GM12878 (cell line): ENCODE data around the gene SLC7A5. TPM values are rescaled to one million over a fixed set of nuclear protein-coding genes. Genes with fewer than 3 reads are reported as not detected.

Experiments
- ATAC-seq: fragments of 200-7000 bp; cut with Tn5 transposase; 3 replicates; pipeline ENCODE4 v1.9.1; 2020; ENCODE audit warnings: mild to moderate bottlenecking, moderate library complexity
- BruUV-seq: library from RNA; stranded (reverse); fragments of 400-500 nt; replicated peaks from 2 replicates; lab custom pipeline; 2021; lab: Mats Ljungman, UMichigan
- CTCF ChIA-PET: fragments of 300-600 bp; sonication (Branson Sonifier 250); formaldehyde crosslinking; extraction: SDS; loops from one replicate; lab custom pipeline; 2021; ENCODE audit warnings: inconsistent platforms; lab: Yijun Ruan, JAX
- POLR2A ChIA-PET: fragments of 350-600 bp; formaldehyde crosslinking; extraction: SDS; loops from one replicate; lab custom pipeline; 2021; ENCODE audit warnings: inconsistent platforms; lab: Charles Lee
- RAD21 ChIA-PET: fragments of 300-600 bp; sonication (Branson Sonifier 250); formaldehyde crosslinking; loops from one replicate; lab custom pipeline; 2023; ENCODE audit warnings: antibody characterized with exemption; ENCODE audit not compliant: unreplicated experiment; lab: Charles Lee
- SMC1A ChIA-PET: fragments of 300-600 bp; sonication (Branson Sonifier 250); formaldehyde crosslinking; loops from one replicate; lab custom pipeline; 2023; ENCODE audit not compliant: unreplicated experiment, uncharacterized antibody; lab: Charles Lee
- DNase-seq: peaks from one replicate; pipeline ENCODE4 v3.0.0-alpha.2; 2011; ENCODE audit warnings: low read depth, low spot score
- FAIRE-seq: peaks from 3 replicates; lab custom pipeline; 2011; peaks lifted over from hg19 to GRCh38; lab: Jason Lieb, UNC
- H2AFZ ChIP-seq: 2 replicates; pipeline ENCODE4 v1.6.0; 2011; ENCODE audit warnings: low read depth, low read length, control low read depth; ENCODE audit not compliant: control insufficient read depth
- H3K27ac ChIP-seq: 2 replicates; pipeline ENCODE4 v1.5.1; 2011; ENCODE audit warnings: control low read depth; ENCODE audit not compliant: control insufficient read depth, insufficient read depth
- H3K27me3 ChIP-seq, 2 experiments: replicated peaks in 1 of 2; 2 replicates each; pipeline versions ENCODE4 v1.6.0 to v1.6.1; 2011; ENCODE audit warnings: low read length in 1 of 2; ENCODE audit not compliant: control insufficient read depth in 2 of 2, insufficient read depth in 2 of 2
- H3K36me3 ChIP-seq, 2 experiments: 2 replicates each; pipeline ENCODE4 v1.5.1; 2011; ENCODE audit warnings: low read length in 1 of 2; ENCODE audit not compliant: control insufficient read depth in 2 of 2, insufficient read depth in 2 of 2
- H3K4me1 ChIP-seq: 2 replicates; pipeline ENCODE4 v1.6.1; 2011; ENCODE audit warnings: mild to moderate bottlenecking, low read length, moderate library complexity, mixed read lengths; ENCODE audit not compliant: control insufficient read depth, insufficient read depth
- H3K4me2 ChIP-seq: 2 replicates; pipeline ENCODE4 v1.6.0; 2011; ENCODE audit warnings: control low read depth; ENCODE audit not compliant: control insufficient read depth, insufficient read depth
- H3K4me3 ChIP-seq: fragments of 200-600 bp; sonication (generic); 2 replicates; pipeline ENCODE4 v1.5.1; 2016
- H3K79me2 ChIP-seq: 2 replicates; pipeline ENCODE4 v1.6.0; 2011; ENCODE audit warnings: low read length; ENCODE audit not compliant: control insufficient read depth, insufficient read depth
- H3K9ac ChIP-seq: 2 replicates; pipeline ENCODE4 v1.8.0; 2011; ENCODE audit warnings: low read length, control low read depth, mixed read lengths; ENCODE audit not compliant: control insufficient read depth, insufficient read depth
- H3K9me3 ChIP-seq: replicated peaks from 3 replicates; pipeline ENCODE4 v1.5.1; 2011; ENCODE audit warnings: mild to moderate bottlenecking, low read length; ENCODE audit not compliant: control insufficient read depth, insufficient read depth
- H4K20me1 ChIP-seq: 2 replicates; pipeline ENCODE4 v1.6.0; 2011; ENCODE audit not compliant: control insufficient read depth, insufficient read depth
- CREB1 ChIP-seq: IDR thresholded peaks from 2 replicates; pipeline ENCODE4 v1.6.1; 2012; ENCODE audit warnings: low read depth, mild to moderate bottlenecking, inconsistent platforms
- ESRRA ChIP-seq: IDR thresholded peaks from 2 replicates; pipeline ENCODE4 v1.6.1; 2012; ENCODE audit warnings: mild to moderate bottlenecking, low read length, improper control_type of control experiment
- HCFC1 ChIP-seq: fragments of 150-350 bp; IDR thresholded peaks from 2 replicates; pipeline ENCODE4 v1.6.1; 2014; ENCODE audit warnings: low read length
- POLR2A ChIP-seq: IDR thresholded peaks from 2 replicates; pipeline ENCODE4 v1.6.1; 2011; ENCODE audit warnings: low read depth, mild to moderate bottlenecking, low read length
- PRDM15 ChIP-seq: fragments of 450-650 bp; formaldehyde crosslinking; IDR thresholded peaks from 2 replicates; pipeline ENCODE4 v1.4.0; 2020; ENCODE audit warnings: mild to moderate bottlenecking, moderate library complexity
- WGBS: methylation state at CpG from one replicate; pipeline ENCODE4 v1.1.6; 2016; ENCODE audit warnings: low lambda C conversion rate; ENCODE audit not compliant: insufficient replicate concordance, insufficient coverage; ENCODE audit errors: missing lambda C conversion rate; 5-methylcytosine and 5-hydroxymethylcytosine counted together
- in situ Hi-C: fragments of 300-500 bp; cut with MboI; formaldehyde crosslinking; loops from 9 replicates; pipeline ENCODE4 v1.14.3; 2018; ENCODE audit warnings: mixed read lengths
- intact Hi-C: fragments of 100-400 bp; cut with micrococcal nuclease; formaldehyde crosslinking; loops from one replicate; pipeline ENCODE4 v1.14.2; 2022; ENCODE audit not compliant: unreplicated experiment
- polyA plus RNA-seq, 11 experiments: library from polyadenylated mRNA; depleted of rRNA in 4 of 11; unstranded in 6 of 11; stranded (reverse) in 5 of 11; fragments of >200 nt; fragmentation: Nextera tagmentation in 4 of 11; fragmentation: Illumina TruSeq in 1 of 11; extraction: Ambion mirVana in 4 of 11; extraction: Trizol in 1 of 11; gene quantifications; 1 replicate in 1 of 11; 2 replicates in 10 of 11; pipeline versions ENCODE4 v1.2.1 to v1.2.3, GENCODE V29; 2011 to 2016; ENCODE audit warnings: inconsistent platforms in 2 of 11, missing spikeins in 2 of 11, low read depth in 1 of 11
- total RNA-seq, 4 experiments: library from RNA; depleted of rRNA in 3 of 4; stranded (reverse); fragments of >200 nt in 3 of 4; fragmentation: Illumina TruSeq in 1 of 4; extraction: Trizol in 1 of 4; gene quantifications; 2 replicates each; pipeline versions ENCODE4 v1.2.1 to v1.2.3, GENCODE V29; 2013 to 2021

SLC7A5 gene
- total and polyA plus RNA-seq, 10 of the 15 experiments (the other 5 are each of a cell fraction or from before 2014, with no cell fraction given): 2.3 to 101 (median 35.8) TPM

GRCh38 chr16:87831421-87832136 lies 37.7 kb downstream of the SLC7A5 start (continued):
- no peak for TF ChIP-seq PRDM15 (CRISPR knock-in tag)
- peak; percentile 42 for TF ChIP-seq POLR2A
- TF ChIP-seq CREB1: no peak
- no peak for TF ChIP-seq ESRRA

GRCh38 chr16:87830673-87831420 lies 38.5 kb downstream of the SLC7A5 start:
- H3K4me1 ChIP-seq: 0 out of 2 replicates have a peak, but pooled peaks cover 2% of the 10 kb centered on the region
- SMC1A ChIA-PET: interaction anchor here (0.7 kb wide), 1 partner anchor 52 kb away, joined by 3 read pairs; no protein-coding TSS in a partner anchor
- no peak overlapping the region for H3K4me3 ChIP-seq
- POLR2A ChIA-PET: interaction anchor here (0.6 kb wide), 1 partner anchor 50 kb away, joined by 7 read pairs; no protein-coding TSS in a partner anchor
- BruUV-seq: no TSS peak
- H3K36me3 ChIP-seq: peaks cover 9 to 43% of the 10 kb centered on the region in 2 experiments
- no peaks in the 10 kb centered on the region for H3K9me3 ChIP-seq
- no peaks in the 10 kb centered on the region for H3K79me2 ChIP-seq
- no peak overlapping the region for H3K9ac ChIP-seq
- RAD21 ChIA-PET: interaction anchor here (2.2 kb wide), 1 partner anchor 20 kb away, joined by 5 read pairs; no protein-coding TSS in a partner anchor
- H3K27ac ChIP-seq: no peak overlapping the region
- TF ChIP-seq POLR2A: peak; percentile 60
- no peak for TF ChIP-seq HCFC1
- H4K20me1 ChIP-seq: no peaks in the 10 kb centered on the region
- FAIRE-seq (no peak), ATAC-seq (no peak), DNase-seq (no peak)
- no peaks in the 10 kb centered on the region for H3K27me3 ChIP-seq
- H2AFZ ChIP-seq: no peak overlapping the region
- in situ Hi-C loops: no loop called here
- CTCF ChIA-PET: interaction anchor here (0.8 kb wide), 1 partner anchor 52 kb away, joined by 3 read pairs; no protein-coding TSS in a partner anchor
- H3K4me2 ChIP-seq: no peak overlapping the region
- intact Hi-C loops: no loop called here
- WGBS: 91% methylated on average over 37 of the region's 37 CpGs
